ENCODE data around the gene ZNF165.
"Not testable (repeated sequence)": the region's sequence is repeated elsewhere in the genome, so short reads cannot be mapped to it uniquely, and the experiment has no call there.

ZNF165 gene

DNA sequence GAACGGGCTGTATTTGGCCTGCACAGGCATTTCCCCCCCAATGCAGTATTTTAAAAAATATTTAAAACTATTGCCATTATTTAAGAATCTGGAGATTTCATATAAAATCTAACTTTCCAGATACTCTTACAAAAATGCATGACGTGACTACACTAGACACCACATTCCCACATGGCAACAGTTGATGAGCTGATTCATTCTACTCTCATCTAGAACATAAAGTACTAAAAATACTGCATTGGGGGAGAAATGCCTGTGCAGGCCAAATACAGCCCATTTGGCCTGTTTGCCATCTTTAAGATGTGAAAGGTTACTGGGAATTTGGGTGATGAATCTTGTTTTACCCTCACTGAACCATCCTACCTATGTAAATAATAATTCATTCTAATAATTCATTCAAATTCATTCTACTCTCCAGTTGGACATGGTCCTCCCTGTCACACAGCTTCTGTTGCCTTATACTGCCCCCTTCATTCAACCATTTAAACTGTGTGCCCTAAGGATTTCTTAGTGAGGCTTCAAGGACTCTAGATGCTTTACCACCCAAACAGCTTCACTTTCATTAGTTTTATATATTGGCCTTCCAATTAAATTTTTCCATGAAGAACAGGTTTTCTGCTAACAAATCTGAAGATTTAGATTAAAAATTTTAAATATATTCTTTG lies 37.1 kb downstream of the ZNF165 start:
- in situ Hi-C loops (cut with MboI; ENCODE audit: low pct_unique_long_range_greater_than_20kb, low sequenced_read_pairs) = no loop called here
- DNase-seq = no peak

DNA sequence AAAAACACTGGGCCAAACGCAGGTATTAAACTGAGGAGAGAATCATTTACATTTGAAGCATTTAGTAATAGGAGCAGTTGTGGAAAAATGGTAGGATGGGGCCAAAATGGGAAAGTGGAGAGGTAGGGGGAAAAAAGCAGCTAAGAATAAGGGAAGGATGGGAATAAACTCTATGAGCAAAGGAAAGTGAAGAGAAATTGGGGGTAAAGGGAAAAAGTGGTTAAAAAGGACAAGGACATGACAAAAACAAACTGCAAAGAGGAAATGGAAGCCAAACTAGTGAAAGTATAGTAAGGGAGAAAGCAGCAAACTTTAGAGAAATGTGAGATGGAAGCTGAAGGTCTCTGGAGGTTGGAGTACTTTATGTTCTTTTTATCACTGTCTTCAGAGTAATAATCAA lies 37.8 kb downstream of the ZNF165 start:
- in situ Hi-C loops (cut with MboI; ENCODE audit: low pct_unique_long_range_greater_than_20kb, low sequenced_read_pairs) = no loop called here
- DNase-seq = no peak

DNA sequence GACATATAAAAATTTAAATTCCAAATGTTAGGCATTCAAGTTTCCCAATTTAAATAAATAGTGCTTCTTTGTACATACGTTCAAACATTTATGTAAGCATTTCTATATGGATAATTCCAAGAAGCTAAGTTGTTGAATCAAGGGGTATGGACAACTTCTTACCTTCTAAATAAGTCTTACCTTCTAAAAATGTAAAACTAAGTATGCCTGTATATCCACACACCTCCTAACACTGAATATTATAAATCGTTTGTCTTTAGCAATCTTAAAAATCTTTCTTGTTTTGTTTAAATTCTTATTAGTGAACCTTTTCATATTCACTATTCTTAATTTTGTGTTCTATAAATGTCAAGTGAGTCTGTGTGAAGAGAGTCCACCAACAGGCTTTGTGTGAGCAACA lies 41.5 kb downstream of the ZNF165 start:
- DNase-seq = no peak
- in situ Hi-C loops (cut with MboI; ENCODE audit: low pct_unique_long_range_greater_than_20kb, low sequenced_read_pairs) = no loop called here

DNA sequence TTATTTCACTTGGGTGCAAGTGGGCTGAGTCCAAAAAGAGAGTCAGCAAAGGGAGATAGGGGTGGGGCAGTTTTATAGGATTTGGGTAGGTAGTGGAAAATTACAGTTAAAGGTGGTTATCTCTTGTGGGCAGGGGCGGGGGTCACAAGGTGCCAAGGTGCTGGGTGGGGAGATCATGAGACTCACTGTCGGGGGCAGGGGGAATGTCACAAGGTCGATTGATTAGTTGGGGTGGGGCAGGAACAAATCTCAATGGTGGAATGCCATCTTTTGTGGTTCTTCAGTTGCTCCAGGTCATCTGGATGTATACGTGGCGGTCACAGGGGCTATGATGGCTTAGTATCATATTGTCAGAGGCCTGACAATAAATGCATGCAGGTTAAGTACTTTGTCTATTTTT lies 41.9 kb downstream of the ZNF165 start:
- in situ Hi-C loops (cut with MboI; ENCODE audit: low pct_unique_long_range_greater_than_20kb, low sequenced_read_pairs); DNase-seq: not testable (repeated sequence)

DNA sequence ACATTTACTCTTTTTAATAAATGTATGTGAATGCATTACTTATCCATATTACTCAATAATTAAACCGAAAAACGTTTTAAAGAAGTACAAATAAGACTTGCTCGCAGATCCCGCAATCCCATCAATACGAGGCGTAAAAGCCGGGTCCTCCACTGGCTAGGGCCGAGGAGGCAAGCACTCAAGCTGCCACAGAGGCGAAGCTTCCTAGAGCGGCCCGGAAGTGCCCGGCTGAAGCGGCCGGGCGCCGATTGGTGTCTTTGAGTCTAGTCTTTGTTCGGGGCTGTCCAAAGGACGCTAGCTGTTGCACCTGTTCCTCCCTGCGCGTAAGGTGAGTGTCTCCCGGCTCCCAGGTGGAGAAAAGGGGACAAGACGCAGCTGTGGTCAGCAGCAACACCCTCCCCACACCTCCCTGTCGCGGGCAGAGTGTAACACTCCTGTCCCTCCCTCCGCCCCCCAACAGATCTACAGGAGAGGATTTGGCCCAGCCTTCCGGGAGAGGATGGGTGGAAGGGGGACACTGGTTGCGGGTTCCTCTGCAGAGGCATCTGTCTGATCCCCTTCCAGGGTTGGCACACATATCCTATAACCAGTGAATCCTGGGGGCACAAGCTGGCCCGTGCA lies 44.1 kb downstream of the ZNF165 start, which contains the start of gene ZSCAN16:
TSS of gene ZSCAN16 (plus strand) at position 260 of the 621 bp plus-strand sequence. CDS start 835 bp downstream, outside the sequence.
- in situ Hi-C loops (cut with MboI; ENCODE audit: low pct_unique_long_range_greater_than_20kb, low sequenced_read_pairs) = no loop called here
- peak; percentile 83 for DNase-seq

DNA sequence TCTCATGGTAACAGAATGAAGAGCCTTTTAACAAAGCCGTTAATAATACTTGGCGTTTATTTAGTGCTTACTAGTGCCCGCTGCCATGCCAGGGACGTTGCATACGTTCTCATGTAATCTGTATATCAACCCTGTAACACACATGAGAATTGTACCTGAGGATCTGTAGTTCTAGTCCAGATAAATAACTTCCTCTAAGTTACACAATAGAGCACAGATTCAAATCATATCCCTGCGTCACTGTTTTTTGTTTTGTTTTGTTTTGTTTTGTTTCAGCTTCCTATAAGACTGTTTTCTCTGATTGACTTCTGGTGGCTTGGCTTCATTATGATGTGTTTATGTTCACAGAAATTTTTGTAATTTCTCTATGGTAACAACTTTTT lies 44.6 kb downstream of the ZNF165 start:
- in situ Hi-C loops (cut with MboI; ENCODE audit: low pct_unique_long_range_greater_than_20kb, low sequenced_read_pairs) = loop anchor here (25.0 kb wide), 1 partner anchor 237 kb away; no protein-coding TSS in a partner anchor
- DNase-seq = no peak

DNA sequence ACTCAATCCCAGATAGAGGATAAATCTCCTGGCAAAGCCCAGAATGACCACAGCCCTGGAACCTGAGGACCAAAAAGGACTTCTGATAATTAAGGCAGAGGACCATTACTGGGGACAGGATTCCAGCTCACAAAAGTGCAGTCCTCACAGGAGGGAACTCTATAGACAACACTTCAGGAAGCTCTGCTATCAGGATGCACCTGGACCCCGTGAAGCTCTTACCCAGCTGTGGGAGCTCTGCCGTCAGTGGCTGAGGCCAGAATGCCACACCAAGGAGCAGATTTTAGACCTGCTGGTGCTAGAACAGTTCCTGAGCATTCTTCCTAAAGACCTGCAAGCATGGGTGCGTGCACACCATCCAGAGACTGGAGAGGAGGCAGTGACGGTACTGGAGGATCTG lies 45.0 kb downstream of the ZNF165 start:
- DNase-seq = no peak
- in situ Hi-C loops (cut with MboI; ENCODE audit: low pct_unique_long_range_greater_than_20kb, low sequenced_read_pairs) = loop anchor here (25.0 kb wide), 1 partner anchor 237 kb away; no protein-coding TSS in a partner anchor

DNA sequence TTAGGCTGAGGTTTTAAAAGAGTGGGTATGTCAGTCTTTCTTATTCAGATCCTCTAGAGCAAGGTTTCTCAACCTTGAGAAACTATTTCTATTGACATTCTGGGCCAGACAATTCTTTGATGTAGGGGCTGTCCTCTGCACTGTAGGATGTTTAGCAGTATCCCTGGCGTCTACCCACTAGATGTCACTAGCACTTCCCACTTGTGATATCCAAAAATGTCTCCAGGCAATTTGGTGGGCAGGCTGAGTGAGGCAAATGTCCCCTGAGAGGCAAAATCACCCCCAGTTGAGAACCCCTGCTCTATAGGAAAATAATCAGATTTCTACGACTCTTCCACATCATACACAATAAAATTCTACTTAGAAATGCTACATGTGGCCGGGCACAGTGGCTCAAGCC lies 53.6 kb downstream of the ZNF165 start:
- DNase-seq = peak; percentile 65
- in situ Hi-C loops (cut with MboI; ENCODE audit: low pct_unique_long_range_greater_than_20kb, low sequenced_read_pairs) = loop anchor here (25.0 kb wide), 1 partner anchor 228 kb away; no protein-coding TSS in a partner anchor

DNA sequence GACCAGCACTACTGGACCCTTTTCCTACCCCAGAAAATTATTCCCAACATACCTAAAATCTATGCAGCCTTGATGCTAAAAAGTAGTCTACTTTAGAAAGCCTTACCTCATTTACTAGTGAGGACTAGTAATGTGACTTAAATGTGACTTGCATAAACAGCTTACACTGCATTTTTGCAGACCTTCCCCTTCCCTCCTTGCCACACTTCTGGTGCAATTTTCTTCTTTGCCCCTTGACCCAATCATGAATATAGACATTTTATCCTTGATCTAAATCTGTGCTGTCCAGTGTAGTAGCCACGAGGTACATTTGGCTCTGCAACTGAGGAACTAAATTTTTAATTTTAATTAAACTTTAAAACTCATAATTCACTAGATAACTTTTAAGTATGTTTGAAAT lies 54.3 kb downstream of the ZNF165 start:
- no peak for DNase-seq
- in situ Hi-C loops (cut with MboI; ENCODE audit: low pct_unique_long_range_greater_than_20kb, low sequenced_read_pairs) = loop anchor here (25.0 kb wide), 1 partner anchor 228 kb away; no protein-coding TSS in a partner anchor

DNA sequence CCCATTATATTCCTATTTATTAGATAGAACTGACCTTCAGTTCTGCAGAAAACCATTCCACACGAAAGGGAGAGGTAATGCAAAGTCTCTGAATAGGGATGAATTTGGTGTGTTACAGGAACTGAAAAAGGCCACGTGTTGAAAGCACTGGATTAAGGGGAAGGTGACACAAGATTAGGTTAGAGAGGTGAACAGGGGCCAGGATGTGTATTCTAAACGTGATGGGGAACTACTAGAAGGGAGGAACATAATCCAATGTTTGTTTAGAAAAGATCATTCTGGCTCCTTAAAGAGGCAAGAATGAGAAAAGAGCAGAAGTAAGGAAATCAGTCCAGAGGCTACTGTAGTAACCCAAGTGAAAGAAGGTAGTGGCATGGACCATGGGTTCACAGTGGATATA lies 55.0 kb downstream of the ZNF165 start:
- peak; percentile 47 for DNase-seq
- in situ Hi-C loops (cut with MboI; ENCODE audit: low pct_unique_long_range_greater_than_20kb, low sequenced_read_pairs) = loop anchor here (25.0 kb wide), 1 partner anchor 227 kb away; no protein-coding TSS in a partner anchor

DNA sequence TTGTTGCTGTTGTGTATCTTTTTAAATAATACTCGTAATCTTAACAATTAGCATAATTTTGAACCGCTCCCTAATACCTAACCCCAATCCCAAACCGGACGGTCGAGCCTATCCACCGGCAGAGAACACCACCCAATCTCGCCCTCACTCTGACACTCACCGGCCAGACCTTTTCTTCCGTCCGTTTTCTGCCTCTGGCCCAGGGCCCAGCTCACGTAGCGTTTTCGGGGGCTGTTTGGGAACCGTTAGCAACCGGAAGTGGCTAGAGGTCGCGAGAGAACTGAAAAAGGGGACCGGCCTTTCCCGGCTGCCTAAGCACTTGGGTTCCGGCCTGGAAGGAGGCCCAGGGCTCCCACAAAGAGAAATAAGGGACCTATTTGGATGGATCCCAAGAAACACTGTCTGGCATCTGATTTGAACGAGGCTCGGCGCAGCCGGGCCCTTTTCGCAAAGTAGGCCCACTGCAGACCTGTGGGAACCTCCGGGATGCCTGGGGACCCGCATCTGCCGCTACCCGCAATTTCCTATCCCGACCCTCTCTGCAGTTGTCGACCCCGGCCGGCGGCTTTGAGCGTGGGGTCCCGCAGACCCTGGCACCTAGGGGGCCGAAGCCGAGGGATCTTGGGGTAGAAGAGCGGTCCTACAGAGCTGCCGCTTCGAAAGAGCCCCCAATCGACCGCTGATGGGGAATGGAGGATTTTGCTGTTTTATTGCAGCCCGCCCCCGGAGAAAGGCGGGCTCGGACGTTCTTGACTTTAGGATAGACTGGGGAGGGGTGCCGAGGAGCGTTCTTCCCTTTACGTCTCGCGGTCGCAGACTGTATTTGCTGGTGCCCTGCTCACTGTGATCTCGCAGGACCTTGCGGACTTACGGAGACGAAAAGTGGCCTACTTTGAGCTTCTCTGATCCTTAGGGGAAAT lies 56.5 kb downstream of the ZNF165 start:
- peak; percentile 89 for DNase-seq
- in situ Hi-C loops (cut with MboI; ENCODE audit: low pct_unique_long_range_greater_than_20kb, low sequenced_read_pairs) = loop anchor here (25.0 kb wide), 1 partner anchor 225 kb away; no protein-coding TSS in a partner anchor

DNA sequence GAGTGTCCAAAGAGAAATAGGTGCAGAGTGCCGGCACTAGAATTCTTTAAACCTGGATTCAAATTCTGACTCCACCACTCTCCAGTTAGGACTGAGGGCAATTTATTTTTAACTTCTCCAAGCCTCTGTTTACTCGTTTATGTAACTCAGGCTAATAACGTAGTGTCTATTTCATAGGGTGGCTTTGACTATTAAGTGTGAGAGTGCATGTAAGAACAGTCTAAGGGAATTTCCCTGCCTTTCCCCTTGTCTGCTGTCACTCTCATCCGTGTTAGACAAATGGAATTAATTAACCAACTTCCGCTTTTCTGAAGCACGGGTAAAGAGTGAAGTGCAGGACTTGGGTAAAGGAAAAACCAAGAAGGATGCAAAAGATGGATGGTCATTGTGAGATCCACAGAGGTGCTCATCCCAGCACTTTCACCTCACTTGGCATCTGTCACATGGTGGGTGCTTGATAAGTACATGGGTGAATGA lies 57.2 kb downstream of the ZNF165 start:
- peak; percentile 82 for DNase-seq
- in situ Hi-C loops (cut with MboI; ENCODE audit: low pct_unique_long_range_greater_than_20kb, low sequenced_read_pairs) = loop anchor here (25.0 kb wide), 1 partner anchor 225 kb away; no protein-coding TSS in a partner anchor

Measured in KBM-7 (cell line).